Measurements from ENCODE around the gene TOX2.

DNA sequence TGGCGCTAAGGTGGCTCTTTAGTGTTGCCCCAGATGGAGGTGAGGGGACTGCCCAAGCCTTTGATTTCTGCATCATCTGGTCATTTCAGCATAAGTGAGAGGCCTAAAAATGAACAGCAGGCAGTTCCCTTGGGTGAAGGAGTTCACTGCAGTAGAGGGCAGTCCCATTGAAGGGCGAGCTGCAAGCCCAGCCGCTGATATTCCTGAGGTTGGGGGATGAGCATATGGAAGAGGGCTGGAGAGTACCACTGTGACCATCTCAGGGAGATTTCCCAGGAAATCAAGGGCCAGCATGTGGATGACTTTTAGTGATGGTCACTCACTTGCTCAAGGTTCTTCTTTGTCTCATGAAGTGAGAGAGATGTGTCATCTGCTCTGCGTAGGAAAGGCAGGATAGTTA is 9.3 kb downstream of the TOX2 start:
- TF ChIP-seq CTCF (IDR thresholded peaks at IDR 0.05; ENCODE audit: low read depth, low read length) = no peak
- TF ChIP-seq EZH2phosphoT487 (IDR thresholded peaks at IDR 0.05; ENCODE audit: low read depth) = no peak
